H1 (cell line): ENCODE measurements around the gene ARHGAP22. TPM values are rescaled to one million over a fixed set of nuclear protein-coding genes. Genes with fewer than 3 reads are reported as not detected.

Source experiments
- CTCF ChIA-PET: fragments of 300-600 bp; sonication (Branson Sonifier 250); formaldehyde crosslinking; loops from one replicate; lab custom pipeline; 2021; ENCODE audit not compliant: partially characterized antibody; lab: Charles Lee
- POLR2A ChIA-PET: fragments of 300-600 bp; sonication (Branson Sonifier 250); formaldehyde crosslinking; loops from one replicate; lab custom pipeline; 2021; ENCODE audit warnings: inconsistent platforms; ENCODE audit not compliant: partially characterized antibody; lab: Charles Lee
- DNase-seq, 2 experiments: peaks; one replicate each; pipeline versions ENCODE4 v3.0.0 to v3.0.0-alpha.2; 2010 to 2022; ENCODE audit warnings: low spot score in 2 of 2, low read depth in 1 of 2, mixed read lengths in 1 of 2
- FAIRE-seq: peaks from 2 replicates; lab custom pipeline; 2011; peaks lifted over from hg19 to GRCh38; lab: Jason Lieb, UNC
- H2AFZ ChIP-seq: 2 replicates; pipeline ENCODE4 v1.8.1; 2012; ENCODE audit warnings: low read length, inconsistent platforms
- H2AK5ac ChIP-seq: 2 replicates; pipeline ENCODE4 v1.6.1; 2013; ENCODE audit warnings: low read depth, low read length
- H2BK120ac ChIP-seq: replicated peaks from 2 replicates; pipeline ENCODE3; 2013; ENCODE audit warnings: low read depth, low read length, inconsistent platforms
- H2BK12ac ChIP-seq: 2 replicates; pipeline ENCODE4 v1.6.1; 2013; ENCODE audit warnings: low read depth, low read length
- H2BK15ac ChIP-seq: 2 replicates; pipeline ENCODE4 v1.6.1; 2013; ENCODE audit warnings: low read length
- H2BK20ac ChIP-seq: 2 replicates; pipeline ENCODE4 v1.6.1; 2013; ENCODE audit warnings: low read length
- H2BK5ac ChIP-seq: 2 replicates; pipeline ENCODE4 v1.6.1; 2013; ENCODE audit warnings: low read depth, low read length
- H3K14ac ChIP-seq: 2 replicates; pipeline ENCODE4 v1.6.1; 2013; ENCODE audit warnings: inconsistent platforms; ENCODE audit not compliant: insufficient read length
- H3K18ac ChIP-seq: 2 replicates; pipeline ENCODE4 v1.6.1; 2013; ENCODE audit warnings: low read length; ENCODE audit errors: extremely low read depth
- H3K23ac ChIP-seq: 2 replicates; pipeline ENCODE4 v1.6.1; 2013; ENCODE audit warnings: inconsistent platforms; ENCODE audit not compliant: insufficient read length
- H3K23me2 ChIP-seq: 2 replicates; pipeline ENCODE4 v1.6.1; 2013; ENCODE audit warnings: low read depth, low read length
- H3K27ac ChIP-seq: 2 replicates; pipeline ENCODE4 v1.6.1; 2011; ENCODE audit warnings: low read depth, low read length, inconsistent platforms
- H3K27me3 ChIP-seq, 4 experiments: replicated peaks in 1 of 4; 1 replicate in 1 of 4; 2 replicates in 3 of 4; pipeline versions ENCODE4 v1.6.1 to v1.8.1; 2011 to 2013; ENCODE audit warnings: low read length in 3 of 4, mild to moderate bottlenecking in 3 of 4, inconsistent platforms in 2 of 4, mixed read lengths in 2 of 4, moderate library complexity in 1 of 4; ENCODE audit not compliant: control insufficient read depth in 3 of 4, insufficient read depth in 3 of 4; ENCODE audit errors: extremely low read depth in 1 of 4
- H3K36me3 ChIP-seq, 4 experiments: 2 replicates each; pipeline versions ENCODE4 v1.6.1 to v1.8.1; 2011 to 2013; ENCODE audit warnings: mild to moderate bottlenecking in 4 of 4, low read length in 3 of 4, moderate library complexity in 2 of 4, control low read depth in 1 of 4, inconsistent platforms in 1 of 4; ENCODE audit not compliant: insufficient read depth in 4 of 4, control insufficient read depth in 2 of 4
- H3K4ac ChIP-seq: replicated peaks from 2 replicates; pipeline ENCODE3; 2013; ENCODE audit warnings: low read length, low read depth, mixed read lengths, inconsistent platforms; ENCODE audit not compliant: insufficient read length
- H3K4me1 ChIP-seq, 4 experiments: replicated peaks in 1 of 4; 1 replicate in 1 of 4; 2 replicates in 3 of 4; pipeline versions ENCODE4 v1.6.1 to v1.8.1; 2011 to 2013; ENCODE audit warnings: low read length in 3 of 4, inconsistent platforms in 2 of 4, mixed read lengths in 1 of 4; ENCODE audit not compliant: insufficient read depth in 4 of 4, control insufficient read depth in 3 of 4
- H3K4me2 ChIP-seq, 2 experiments: 2 replicates each; pipeline versions ENCODE4 v1.6.1 to v1.8.1; 2011 to 2013; ENCODE audit warnings: low read depth in 2 of 2, low read length in 2 of 2, control low read depth in 1 of 2, inconsistent platforms in 1 of 2, mild to moderate bottlenecking in 1 of 2; ENCODE audit not compliant: insufficient read depth in 1 of 2
- H3K4me3 ChIP-seq, 4 experiments: fragments of 200-600, 300-600 bp in 1 of 4; sonication (generic), shearing (Covaris generic), sonication (Bioruptor Twin) in 1 of 4; 2 replicates each; pipeline versions ENCODE4 v1.5.1 to v1.8.1; 2011 to 2016; ENCODE audit warnings: low read length in 4 of 4, low read depth in 3 of 4, control low read depth in 2 of 4, inconsistent platforms in 2 of 4, mild to moderate bottlenecking in 2 of 4, mixed read lengths in 1 of 4, moderate library complexity in 1 of 4; ENCODE audit not compliant: insufficient read depth in 2 of 4; ENCODE audit errors: extremely low read depth in 1 of 4
- H3K56ac ChIP-seq: replicated peaks from 2 replicates; pipeline ENCODE3; 2013; ENCODE audit warnings: low read depth, mild to moderate bottlenecking, mixed read lengths, low read length, inconsistent platforms; ENCODE audit not compliant: insufficient read length
- H3K79me1 ChIP-seq: 2 replicates; pipeline ENCODE4 v1.6.1; 2013; ENCODE audit warnings: low read depth, low read length, control low read depth
- H3K79me2 ChIP-seq, 2 experiments: 2 replicates each; pipeline versions ENCODE4 v1.6.1 to v1.8.1; 2012 to 2013; ENCODE audit warnings: low read length in 2 of 2, mild to moderate bottlenecking in 2 of 2, inconsistent platforms in 1 of 2; ENCODE audit not compliant: insufficient read depth in 2 of 2, control insufficient read depth in 1 of 2
- H3K9ac ChIP-seq, 4 experiments: replicated peaks in 1 of 4; 1 replicate in 1 of 4; 2 replicates in 3 of 4; pipeline versions ENCODE4 v1.6.1 to v1.8.1; 2011 to 2013; ENCODE audit warnings: low read depth in 3 of 4, low read length in 3 of 4, control low read depth in 2 of 4, mild to moderate bottlenecking in 2 of 4, moderate library complexity in 2 of 4, inconsistent platforms in 1 of 4; ENCODE audit errors: extremely low read depth in 1 of 4
- H3K9me3 ChIP-seq, 2 experiments: 2 replicates each; pipeline versions ENCODE4 v1.6.1 to v1.8.1; 2012 to 2013; ENCODE audit warnings: mild to moderate bottlenecking in 2 of 2, moderate library complexity in 2 of 2, control low read depth in 1 of 2, inconsistent platforms in 1 of 2, low read depth in 1 of 2, low read length in 1 of 2, mixed read lengths in 1 of 2; ENCODE audit not compliant: insufficient read depth in 2 of 2
- H4K20me1 ChIP-seq, 2 experiments: replicated peaks in 1 of 2; 2 replicates each; pipeline versions ENCODE3 to v1.8.1; 2011 to 2013; ENCODE audit warnings: inconsistent platforms in 2 of 2, low read length in 2 of 2, mild to moderate bottlenecking in 1 of 2; ENCODE audit not compliant: insufficient read depth in 2 of 2, control insufficient read depth in 1 of 2
- H4K5ac ChIP-seq: 2 replicates; pipeline ENCODE4 v1.6.1; 2013; ENCODE audit warnings: low read length, low read depth, mixed read lengths, inconsistent platforms; ENCODE audit not compliant: insufficient read length
- H4K8ac ChIP-seq: 2 replicates; pipeline ENCODE4 v1.8.0; 2013; ENCODE audit warnings: mild to moderate bottlenecking, moderate library complexity, low read length, inconsistent platforms; ENCODE audit not compliant: insufficient read depth; ENCODE audit errors: extremely low read depth
- H4K91ac ChIP-seq: replicated peaks from 2 replicates; pipeline ENCODE3; 2013; ENCODE audit warnings: low read length, mixed read lengths, inconsistent platforms; ENCODE audit not compliant: insufficient read length
- BRCA1 ChIP-seq: IDR thresholded peaks from 2 replicates; pipeline ENCODE4 v1.6.1; 2012; ENCODE audit warnings: low read depth, low read length, improper control_type of control experiment
- CHD1 ChIP-seq: IDR thresholded peaks from 2 replicates; pipeline ENCODE4 v1.6.1; 2012; ENCODE audit warnings: low read depth, low read length, improper control_type of control experiment
- CTBP2 ChIP-seq: IDR thresholded peaks from 2 replicates; pipeline ENCODE4 v1.7.0; 2011; ENCODE audit warnings: borderline replicate concordance, mild to moderate bottlenecking, moderate library complexity, mixed read lengths, low read length; ENCODE audit not compliant: insufficient read depth, insufficient read length
- JUN ChIP-seq: IDR thresholded peaks from 2 replicates; pipeline ENCODE4 v1.6.1; 2011; ENCODE audit warnings: low read depth, mild to moderate bottlenecking, improper control_type of control experiment, low read length
- KDM5A ChIP-seq: fragments of 200-600 bp; IDR thresholded peaks from 2 replicates; pipeline ENCODE4 v1.7.1; 2012; ENCODE audit warnings: mild to moderate bottlenecking, low read length, inconsistent platforms, mixed read lengths
- PHF8 ChIP-seq: fragments of 200-600 bp; sonication (generic); conservative IDR thresholded peaks from 2 replicates; pipeline ENCODE4 v1.7.1; 2012; ENCODE audit warnings: low read depth, mild to moderate bottlenecking, inconsistent platforms, low read length, moderate library complexity
- POLR2A ChIP-seq, 2 experiments: IDR thresholded peaks; 1 replicate in 1 of 2; 2 replicates in 1 of 2; pipeline ENCODE4 v1.6.1; 2011; ENCODE audit warnings: low read depth in 2 of 2, low read length in 2 of 2, mild to moderate bottlenecking in 2 of 2; ENCODE audit errors: control extremely low read depth in 1 of 2
- SP2 ChIP-seq: IDR thresholded peaks from 2 replicates; pipeline ENCODE4 v1.6.1; 2012; ENCODE audit warnings: mild to moderate bottlenecking, low read length, inconsistent platforms
- TEAD4 ChIP-seq: IDR thresholded peaks from 2 replicates; pipeline ENCODE4 v1.6.1; 2012; ENCODE audit warnings: low read depth, low read length, inconsistent platforms, mixed read lengths
- WGBS, 2 experiments: shearing (Covaris generic) in 1 of 2; methylation state at CpG; one replicate each; pipeline versions ENCODE4 v1.1.6 to v1.1.7; 2013 to 2015; ENCODE audit warnings: low lambda C conversion rate in 2 of 2, mixed read lengths in 2 of 2, inconsistent platforms in 1 of 2, low coverage in 1 of 2, missing lambda C conversion rate in 1 of 2; ENCODE audit not compliant: insufficient replicate concordance in 2 of 2, insufficient coverage in 1 of 2, insufficient read length in 1 of 2; ENCODE audit errors: extremely low coverage in 1 of 2, missing lambda C conversion rate in 1 of 2; 5-methylcytosine and 5-hydroxymethylcytosine counted together
- polyA plus RNA-seq, 7 experiments: library from polyadenylated mRNA; depleted of rRNA in 3 of 7; stranded (reverse) in 5 of 7; unstranded in 2 of 7; fragments of >200 nt in 5 of 7; fragments of 200-250 nt in 2 of 7; gene quantifications; 1 replicate in 5 of 7; 2 replicates in 1 of 7; 4 replicates in 1 of 7; pipeline versions ENCODE4 v1.2.1 to v1.2.3, GENCODE V29; 2011 to 2013; ENCODE audit warnings: missing spikeins in 2 of 7, mixed read lengths in 2 of 7
- total RNA-seq: library from RNA; stranded (reverse); fragmentation: NEBNext Ultra II Directional; extraction: Animal tissue kit (Norgen Biotek cat#: 25700); gene quantifications from 2 replicates; pipeline ENCODE4 v1.2.1, GENCODE V29; 2021

ARHGAP22 gene
- total and polyA plus RNA-seq, 2 of the 8 experiments (the other 6 are each of a cell fraction or from before 2014, with no cell fraction given): 3.6 to 11.2 TPM

DNA sequence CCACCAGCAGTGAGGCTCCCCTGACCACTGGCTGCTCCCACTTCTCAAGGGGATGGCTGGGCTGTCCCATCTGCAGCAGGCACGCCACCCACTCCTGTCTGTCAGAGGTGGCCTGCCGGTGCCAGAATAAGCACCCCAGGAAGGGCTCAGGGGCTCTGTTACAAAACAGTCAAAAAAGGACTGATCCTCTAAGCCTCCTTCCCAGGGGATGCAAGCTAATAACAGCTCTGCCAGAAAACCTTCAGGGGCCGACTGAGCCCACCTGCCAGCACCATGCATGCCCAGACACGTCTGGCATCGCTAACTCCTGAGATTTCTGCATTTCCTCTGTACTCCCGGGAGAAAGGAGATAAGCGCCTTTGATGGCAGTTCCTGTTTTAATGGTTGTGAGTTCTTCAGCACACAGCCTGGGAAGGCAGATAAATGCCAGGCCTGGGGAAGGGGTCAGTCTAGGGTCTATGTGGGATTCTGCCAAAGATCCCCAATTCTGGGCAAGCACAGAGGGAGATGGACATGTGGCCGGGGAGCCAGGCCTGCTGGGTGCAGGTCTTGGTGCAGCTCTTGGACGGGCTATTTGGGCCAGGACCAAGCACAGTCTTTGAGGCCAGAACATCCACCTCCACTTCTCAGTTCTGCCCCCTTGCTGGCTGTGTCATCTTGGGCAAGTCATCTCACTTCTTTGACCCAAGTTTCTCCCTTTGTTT is 128.4 kb downstream of the ARHGAP22 start:
- FAIRE-seq: no peak
- no peak overlapping the region for H3K4me2 ChIP-seq

More for the DNA sequence above, 128.4 kb downstream of the ARHGAP22 start:
- Histone ChIP-seq H4K20me1 (no peaks in the 10 kb centered on the region), H3K4me3 (no peak overlapping the region), H2AFZ (no peak overlapping the region), H3K56ac (no peak overlapping the region), H4K5ac (no peak overlapping the region), H3K4ac (peak overlapping the region; percentile 92), H3K9ac (no peak overlapping the region), H3K27ac (no peak overlapping the region), H2BK15ac (no peak overlapping the region; the same call in 1 of the 2 replicates)
- no peak for TF ChIP-seq JUN
- no peak for TF ChIP-seq PHF8
- TF ChIP-seq CTBP2: no peak
- TF ChIP-seq SP2: no peak
- no peak for TF ChIP-seq CHD1
- TF ChIP-seq TEAD4: no peak
- TF ChIP-seq POLR2A (IDR thresholded peaks at IDR 0.05; ENCODE audit: control extremely low read depth in 1 of 2, low read depth in 2 of 2, low read length in 2 of 2): 0 out of 3 replicates have a peak, but pooled peaks of 1 of the 2 experiments have one; percentile 40
- no peak for TF ChIP-seq KDM5A
- no peak for TF ChIP-seq BRCA1
- TF ChIP-seq, all 59 proteins: peak for 1
- peak in 1 of 2 experiments; percentile 42 for DNase-seq
- Histone ChIP-seq H3K79me1 (0 out of 2 replicates have a peak, but pooled peaks cover 2% of the 10 kb centered on the region), H3K36me3 (no peaks in the 10 kb centered on the region), H2AK5ac (peak overlapping the region; percentile 82; the same call in 1 of the 2 replicates), H3K27me3 (no peaks in the 10 kb centered on the region), H2BK20ac (peak overlapping the region; percentile 98; the same call in 1 of the 2 replicates), H3K14ac (no peak overlapping the region), H3K23me2 (no peaks in the 10 kb centered on the region), H3K79me2 (no peaks in the 10 kb centered on the region), H4K91ac (peak overlapping the region; percentile 88), H2BK12ac (peak overlapping the region; percentile 98; the same call in 1 of the 2 replicates), H4K8ac (no peak overlapping the region; the same call in 1 of the 2 replicates), H3K9me3 (no peaks in the 10 kb centered on the region), H2BK5ac (peak overlapping the region; percentile 97), H3K23ac (no peak overlapping the region), H3K18ac (peak overlapping the region; percentile 88), H2BK120ac (peak overlapping the region; percentile 44), H3K4me1 (peaks cover 0 to 9% (median 1%) of the 10 kb centered on the region in 4 experiments; a peak in 3 of 7 replicates)
- 85% methylated on average over 9 of the region's 9 CpGs; no CpG with 5 or more reads in 1 of the 2 experiments for WGBS, 2 experiments
- ChIA-PET POLR2A (interaction anchor here (1.2 kb wide), 1 partner anchor 10 kb away, joined by 4 read pairs; no protein-coding TSS in a partner anchor), CTCF (interaction anchor here (1.0 to 1.3 kb wide), 2 partner anchors 31 to 32 kb away, joined by 3 to 4 read pairs; no protein-coding TSS in a partner anchor)
